ENCODE measurements around the gene SYNGR4. TPM values are rescaled to one million over a fixed set of nuclear protein-coding genes. Genes with fewer than 3 reads are reported as not detected.

Gene SYNGR4
- total RNA-seq, 1 donor: not detected

GRCh38 chr19:48321622-48322591 lies 42.3 kb upstream of the SYNGR4 start:
- peak; percentile 98 for DNase-seq (ENCODE audit: low read depth)
- TF ChIP-seq CTCF (IDR thresholded peaks at IDR 0.05; ENCODE audit: insufficient read depth, low read length): no peak
- peak overlapping the region; percentile 54 for H3K4me3 ChIP-seq (ENCODE audit: low read depth, low read length)

- peak; percentile 95 for DNase-seq (ENCODE audit: low read depth)
- no peak for TF ChIP-seq CTCF (IDR thresholded peaks at IDR 0.05; ENCODE audit: insufficient read depth, low read length)
- peak within 1 kb of the TSS; percentile 90 for H3K4me3 ChIP-seq (ENCODE audit: low read depth, low read length)
Measured at GRCh38 chr19:48325265-48325910, 38.8 kb upstream of the SYNGR4 start, which contains the start of gene EMP3. Gene EMP3 (plus strand): TSS chr19:48325552. CDS start chr19:48326845, 1,293 bp downstream.

GRCh38 chr19:48329167-48329891 lies 34.8 kb upstream of the SYNGR4 start:
- no peak overlapping the region for H3K4me3 ChIP-seq (ENCODE audit: low read depth, low read length)
- peak; percentile 36 for DNase-seq (ENCODE audit: low read depth)
- no peak for TF ChIP-seq CTCF (IDR thresholded peaks at IDR 0.05; ENCODE audit: insufficient read depth, low read length)

- H3K4me3 ChIP-seq (ENCODE audit: low read depth, low read length): no peak overlapping the region
- TF ChIP-seq CTCF (IDR thresholded peaks at IDR 0.05; ENCODE audit: insufficient read depth, low read length): no peak
- DNase-seq (ENCODE audit: low read depth): no peak
Measured at GRCh38 chr19:48330012-48330681, 34.0 kb upstream of the SYNGR4 start.

GRCh38 chr19:48332351-48332661 lies 31.9 kb upstream of the SYNGR4 start:
- TF ChIP-seq CTCF (IDR thresholded peaks at IDR 0.05; ENCODE audit: insufficient read depth, low read length): no peak
- no peak for DNase-seq (ENCODE audit: low read depth)
- no peak overlapping the region for H3K4me3 ChIP-seq (ENCODE audit: low read depth, low read length)
